ENCODE results near the gene ANKRD10.

DNA sequence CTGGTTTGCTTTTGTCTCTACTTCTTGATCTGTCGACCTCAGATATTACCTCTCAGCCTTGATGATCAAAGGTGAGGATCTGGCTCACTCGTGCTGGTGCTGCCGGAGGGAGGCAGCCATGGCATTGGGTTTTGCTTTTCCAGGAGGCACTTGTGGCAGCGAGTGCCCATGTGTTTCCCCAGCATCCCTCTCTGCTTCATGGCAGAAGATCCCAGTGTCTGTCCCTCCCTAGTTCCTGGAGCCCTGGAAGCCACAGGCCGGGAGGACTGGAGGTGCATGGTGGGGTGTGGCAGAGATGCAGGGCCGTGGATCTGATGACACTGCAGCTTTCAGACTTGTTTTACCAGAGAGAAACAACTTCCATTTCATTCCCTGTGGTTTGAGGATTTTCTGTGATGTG is 47.5 kb downstream of the ANKRD10 start:
- TF ChIP-seq, protein P1, sequence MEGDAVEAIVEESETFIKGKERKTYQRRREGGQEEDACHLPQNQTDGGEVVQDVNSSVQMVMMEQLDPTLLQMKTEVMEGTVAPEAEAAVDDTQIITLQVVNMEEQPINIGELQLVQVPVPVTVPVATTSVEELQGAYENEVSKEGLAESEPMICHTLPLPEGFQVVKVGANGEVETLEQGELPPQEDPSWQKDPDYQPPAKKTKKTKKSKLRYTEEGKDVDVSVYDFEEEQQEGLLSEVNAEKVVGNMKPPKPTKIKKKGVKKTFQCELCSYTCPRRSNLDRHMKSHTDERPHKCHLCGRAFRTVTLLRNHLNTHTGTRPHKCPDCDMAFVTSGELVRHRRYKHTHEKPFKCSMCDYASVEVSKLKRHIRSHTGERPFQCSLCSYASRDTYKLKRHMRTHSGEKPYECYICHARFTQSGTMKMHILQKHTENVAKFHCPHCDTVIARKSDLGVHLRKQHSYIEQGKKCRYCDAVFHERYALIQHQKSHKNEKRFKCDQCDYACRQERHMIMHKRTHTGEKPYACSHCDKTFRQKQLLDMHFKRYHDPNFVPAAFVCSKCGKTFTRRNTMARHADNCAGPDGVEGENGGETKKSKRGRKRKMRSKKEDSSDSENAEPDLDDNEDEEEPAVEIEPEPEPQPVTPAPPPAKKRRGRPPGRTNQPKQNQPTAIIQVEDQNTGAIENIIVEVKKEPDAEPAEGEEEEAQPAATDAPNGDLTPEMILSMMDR (IDR thresholded peaks at IDR 0.05) = no peak
- TF ChIP-seq POLR2AphosphoS5 (IDR thresholded peaks at IDR 0.05) (no peak), EP300 (IDR thresholded peaks at IDR 0.05) (no peak)
